ENCODE measurements around the gene MRPS22.
"Not testable (repeated sequence)": the region's sequence is repeated elsewhere in the genome, so short reads cannot be mapped to it uniquely, and the experiment has no call there.

Gene MRPS22

DNA sequence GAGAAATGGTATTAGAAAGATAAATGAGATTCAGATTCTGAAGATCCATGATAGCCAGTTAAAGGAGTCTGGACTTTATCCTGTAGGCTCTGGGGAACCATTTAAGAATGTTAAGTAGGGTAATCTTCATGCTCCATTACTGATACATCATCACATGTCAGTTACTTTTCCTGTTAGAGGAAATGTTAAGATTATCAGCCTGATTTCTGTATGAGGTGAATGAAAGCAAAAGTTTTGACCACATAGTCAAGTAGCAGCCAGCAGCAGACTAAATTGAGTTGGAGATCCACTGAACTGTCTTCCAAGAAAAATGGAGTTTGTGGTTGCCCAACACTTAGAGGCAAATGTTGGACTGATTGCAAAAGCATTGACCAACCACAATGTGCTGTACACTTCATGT, 50.3 kb downstream of the MRPS22 start:
- no peak for DNase-seq

DNA sequence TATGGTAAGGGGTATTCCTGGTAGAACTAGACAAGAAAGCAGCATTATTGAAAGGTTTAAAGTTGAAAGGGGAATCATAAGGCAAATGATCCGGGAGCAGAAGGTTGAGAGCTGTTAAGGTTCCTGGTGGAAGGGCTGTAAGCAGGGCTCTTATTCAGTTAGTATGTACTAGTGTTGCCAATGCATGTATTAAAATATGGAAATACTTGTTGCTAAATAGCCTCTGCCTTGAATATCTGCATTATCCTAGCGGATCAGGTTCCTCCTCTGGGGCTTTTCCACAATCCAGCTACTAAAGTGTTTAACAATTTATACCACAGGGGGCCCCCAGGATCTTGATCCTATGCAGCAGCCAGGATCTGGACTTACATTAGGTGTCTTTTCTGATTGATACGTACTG, 52.9 kb downstream of the MRPS22 start:
- no peak for DNase-seq

DNA sequence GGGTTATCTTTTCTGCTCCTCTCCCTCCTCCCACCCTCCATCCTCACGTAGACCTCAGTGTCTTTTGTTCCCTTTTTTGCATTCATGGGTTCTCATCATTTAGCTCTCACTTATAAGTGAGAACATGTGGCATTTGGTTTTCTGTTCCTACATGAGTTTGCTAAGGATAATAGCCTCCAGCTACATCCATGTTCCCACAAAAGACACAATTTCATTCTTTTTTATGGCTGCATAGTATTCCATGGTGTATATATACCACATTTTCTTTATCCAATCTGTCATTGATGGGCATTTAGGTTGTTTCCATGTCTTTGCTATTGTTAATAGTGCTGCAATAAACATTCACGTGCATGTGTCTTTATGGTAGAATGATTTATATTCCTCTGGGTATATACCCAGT, 57.3 kb downstream of the MRPS22 start:
- DNase-seq, result not testable (repeated sequence)

Data from hypothalamus (tissue), 51 donors.